Keratinocyte (primary cell): ENCODE data around the gene KCNT2. TPM values are rescaled to one million over a fixed set of nuclear protein-coding genes. Genes with fewer than 3 reads are reported as not detected.

ENCODE experiments used
- DNase-seq: peaks from one replicate; pipeline ENCODE4 v3.0.0-alpha.2; 2011; ENCODE audit warnings: low read depth, missing footprints, low spot score
- FAIRE-seq: peaks from 2 replicates; lab custom pipeline; 2011; peaks lifted over from hg19 to GRCh38; lab: Jason Lieb, UNC
- H2AFZ ChIP-seq: 2 replicates; pipeline ENCODE4 v1.6.0; 2012; ENCODE audit warnings: low read length, control low read depth, inconsistent platforms; ENCODE audit not compliant: control insufficient read depth
- H3K27ac ChIP-seq: 2 replicates; pipeline ENCODE4 v1.5.1; 2011; ENCODE audit warnings: low read length; ENCODE audit not compliant: control insufficient read depth, insufficient read depth
- H3K27me3 ChIP-seq: 3 replicates; pipeline ENCODE4 v1.6.0; 2011; ENCODE audit warnings: low read length; ENCODE audit not compliant: control insufficient read depth, insufficient read depth; ENCODE audit errors: extremely low read depth
- H3K36me3 ChIP-seq, 2 experiments: 2 replicates in 1 of 2; 3 replicates in 1 of 2; pipeline ENCODE4 v1.5.1; 2011; ENCODE audit warnings: low read length in 2 of 2, mild to moderate bottlenecking in 1 of 2; ENCODE audit not compliant: control insufficient read depth in 2 of 2, insufficient read depth in 2 of 2; ENCODE audit errors: extremely low read depth in 1 of 2
- H3K4me1 ChIP-seq: 3 replicates; pipeline ENCODE4 v1.5.1; 2011; ENCODE audit warnings: low read length; ENCODE audit not compliant: control insufficient read depth, insufficient read depth; ENCODE audit errors: extremely low read depth
- H3K4me2 ChIP-seq: 3 replicates; pipeline ENCODE4 v1.6.0; 2011; ENCODE audit warnings: low read depth, low read length; ENCODE audit not compliant: control insufficient read depth, insufficient read depth; ENCODE audit errors: extremely low read depth
- H3K4me3 ChIP-seq, 3 experiments: fragments of 200-600 bp in 1 of 3; sonication (generic) in 1 of 3; 2 replicates in 2 of 3; 3 replicates in 1 of 3; pipeline ENCODE4 v1.5.1; 2011 to 2016; ENCODE audit warnings: low read length in 3 of 3, mild to moderate bottlenecking in 3 of 3, control low read depth in 2 of 3, inconsistent platforms in 1 of 3, low read depth in 1 of 3, mixed read lengths in 1 of 3, mixed run types in 1 of 3, moderate library complexity in 1 of 3; ENCODE audit not compliant: control insufficient read depth in 2 of 3, insufficient read depth in 2 of 3; ENCODE audit errors: extremely low read depth in 1 of 3
- H3K79me2 ChIP-seq: 2 replicates; pipeline ENCODE4 v1.6.0; 2012; ENCODE audit warnings: low read length; ENCODE audit not compliant: control insufficient read depth, insufficient read depth
- H3K9ac ChIP-seq: 3 replicates; pipeline ENCODE4 v1.6.0; 2011; ENCODE audit warnings: low read length; ENCODE audit not compliant: control insufficient read depth, insufficient read depth; ENCODE audit errors: extremely low read depth
- H3K9me1 ChIP-seq: 3 replicates; pipeline ENCODE4 v1.6.0; 2011; ENCODE audit warnings: low read length; ENCODE audit not compliant: control insufficient read depth, insufficient read depth; ENCODE audit errors: extremely low read depth
- H3K9me3 ChIP-seq: 2 replicates; pipeline ENCODE4 v1.5.1; 2012; ENCODE audit warnings: low read depth, low read length; ENCODE audit not compliant: control insufficient read depth
- H4K20me1 ChIP-seq: 3 replicates; pipeline ENCODE4 v1.6.0; 2011; ENCODE audit warnings: low read length; ENCODE audit not compliant: control insufficient read depth, insufficient read depth; ENCODE audit errors: extremely low read depth
- CTCF ChIP-seq, 3 experiments: IDR thresholded peaks in 1 of 3; conservative IDR thresholded peaks in 1 of 3; optimal IDR thresholded peaks in 1 of 3; 2 replicates in 2 of 3; 3 replicates in 1 of 3; pipeline versions ENCODE3 to v1.5.1; 2011; ENCODE audit warnings: low read length in 3 of 3, mild to moderate bottlenecking in 3 of 3, moderate library complexity in 2 of 3, control low read depth in 1 of 3, inconsistent platforms in 1 of 3; ENCODE audit not compliant: insufficient read depth in 2 of 3; ENCODE audit errors: extremely low read depth in 1 of 3
- EZH2 ChIP-seq: IDR thresholded peaks from one replicate; pipeline ENCODE4 v1.6.1; 2012; ENCODE audit warnings: inconsistent platforms, mild to moderate bottlenecking, low read length, moderate library complexity
- dilution Hi-C: fragments of 300-500 bp; cut with MboI; formaldehyde crosslinking; loops from one replicate; pipeline ENCODE4 v1.7.0; 2020; ENCODE audit warnings: low sequenced_read_pairs; ENCODE audit not compliant: extremely low pct_ligation_motif_present
- polyA plus RNA-seq, 5 experiments: library from polyadenylated mRNA; depleted of rRNA in 3 of 5; stranded (reverse) in 3 of 5; stranded (forward) in 1 of 5; unstranded in 1 of 5; fragments of >200 nt; gene quantifications; 1 replicate in 1 of 5; 2 replicates in 3 of 5; 3 replicates in 1 of 5; pipeline versions ENCODE4 v1.2.1 to v1.2.3, GENCODE V29; 2011 to 2012; ENCODE audit warnings: missing spikeins in 2 of 5, low read depth in 1 of 5, low replicate concordance in 1 of 5

KCNT2 gene
- polyA plus RNA-seq, 1 donor (not counting 4 experiments of a cell fraction or from before 2014, with no cell fraction given): not detected

- Histone ChIP-seq H3K27ac (no peak overlapping the region), H3K4me3 (no peak overlapping the region), H3K9ac (no peak overlapping the region), H3K27me3 (no peaks in the 10 kb centered on the region), H4K20me1 (no peaks in the 10 kb centered on the region), H2AFZ (no peak overlapping the region), H3K36me3 (no peaks in the 10 kb centered on the region), H3K4me2 (no peak overlapping the region), H3K4me1 (no peaks in the 10 kb centered on the region), H3K9me3 (no peaks in the 10 kb centered on the region), H3K79me2 (no peaks in the 10 kb centered on the region), H3K9me1 (no peaks in the 10 kb centered on the region)
- DNase-seq (no peak), FAIRE-seq (no peak)
- no peak for TF ChIP-seq CTCF (optimal IDR thresholded peaks at IDR 0.05 in 1 of 3, IDR thresholded peaks at IDR 0.05 in 1 of 3, conservative IDR thresholded peaks at IDR 0.05 in 1 of 3; ENCODE audit: extremely low read depth in 1 of 3, insufficient read depth in 2 of 3, low read length in 3 of 3)
- no peak for TF ChIP-seq EZH2
- dilution Hi-C loops: no loop called here
Observed at GRCh38 chr1:196593955-196594354, 14.3 kb downstream of the KCNT2 start.

- dilution Hi-C loops: no loop called here
- no peak for DNase-seq
- Histone ChIP-seq H3K36me3 (no peaks in the 10 kb centered on the region), H3K4me2 (no peak overlapping the region), H3K4me3 (no peak overlapping the region), H3K9ac (no peak overlapping the region), H3K27me3 (no peaks in the 10 kb centered on the region), H2AFZ (no peak overlapping the region), H3K79me2 (no peaks in the 10 kb centered on the region), H4K20me1 (no peaks in the 10 kb centered on the region), H3K27ac (no peak overlapping the region), H3K9me1 (no peaks in the 10 kb centered on the region), H3K9me3 (no peaks in the 10 kb centered on the region), H3K4me1 (no peaks in the 10 kb centered on the region)
- TF ChIP-seq EZH2 (no peak), CTCF (optimal IDR thresholded peaks at IDR 0.05 in 1 of 3, IDR thresholded peaks at IDR 0.05 in 1 of 3, conservative IDR thresholded peaks at IDR 0.05 in 1 of 3; ENCODE audit: extremely low read depth in 1 of 3, insufficient read depth in 2 of 3, low read length in 3 of 3) (no peak)
- FAIRE-seq: no peak
Observed at GRCh38 chr1:196590959-196591358, 17.3 kb downstream of the KCNT2 start.
